ENCODE results near the gene OSMR.

The OSMR gene

DNA sequence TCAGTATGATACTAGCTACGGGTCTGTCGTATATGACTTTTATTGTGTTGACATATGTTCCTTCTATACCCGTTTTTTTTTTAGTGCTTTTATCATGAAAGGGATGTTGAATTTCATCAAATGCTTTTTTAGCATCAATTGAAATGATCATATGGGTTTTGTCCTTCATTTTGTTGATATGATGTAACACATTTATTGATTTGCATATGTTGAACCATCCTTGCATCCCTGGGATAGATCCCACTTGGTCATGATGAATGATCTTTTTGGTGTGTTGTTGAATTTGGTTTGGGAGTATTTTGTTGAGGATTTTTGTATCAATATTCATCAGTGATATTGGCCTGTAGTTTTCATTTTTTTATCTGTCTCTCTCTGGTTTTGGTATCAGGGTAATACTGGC is 50.9 kb downstream of the OSMR start:
- Histone ChIP-seq H3K4me1 (ENCODE audit: insufficient read depth, low read length) (no peaks in the 10 kb centered on the region), H3K27me3 (ENCODE audit: insufficient read depth, low read length, poor library complexity) (no peaks in the 10 kb centered on the region), H3K27ac (ENCODE audit: low read length) (no peak overlapping the region), H3K4me3 (ENCODE audit: low read depth in 1 of 2, low read length in 2 of 2) (no peak overlapping the region), H3K9ac (ENCODE audit: low read depth, low read length) (no peak overlapping the region), H3K4me2 (ENCODE audit: insufficient read depth, low read length) (no peak overlapping the region), H3K36me3 (ENCODE audit: insufficient read depth, low read length) (no peaks in the 10 kb centered on the region), H4K20me1 (ENCODE audit: insufficient read depth, low read length) (no peaks in the 10 kb centered on the region), H3K9me3 (ENCODE audit: insufficient read depth, low read length, severe bottlenecking) (no peaks in the 10 kb centered on the region), H2AFZ (ENCODE audit: low read depth, low read length) (no peak overlapping the region), H3K79me2 (ENCODE audit: insufficient read depth, low read length) (no peaks in the 10 kb centered on the region)
- TF ChIP-seq, protein P1, sequence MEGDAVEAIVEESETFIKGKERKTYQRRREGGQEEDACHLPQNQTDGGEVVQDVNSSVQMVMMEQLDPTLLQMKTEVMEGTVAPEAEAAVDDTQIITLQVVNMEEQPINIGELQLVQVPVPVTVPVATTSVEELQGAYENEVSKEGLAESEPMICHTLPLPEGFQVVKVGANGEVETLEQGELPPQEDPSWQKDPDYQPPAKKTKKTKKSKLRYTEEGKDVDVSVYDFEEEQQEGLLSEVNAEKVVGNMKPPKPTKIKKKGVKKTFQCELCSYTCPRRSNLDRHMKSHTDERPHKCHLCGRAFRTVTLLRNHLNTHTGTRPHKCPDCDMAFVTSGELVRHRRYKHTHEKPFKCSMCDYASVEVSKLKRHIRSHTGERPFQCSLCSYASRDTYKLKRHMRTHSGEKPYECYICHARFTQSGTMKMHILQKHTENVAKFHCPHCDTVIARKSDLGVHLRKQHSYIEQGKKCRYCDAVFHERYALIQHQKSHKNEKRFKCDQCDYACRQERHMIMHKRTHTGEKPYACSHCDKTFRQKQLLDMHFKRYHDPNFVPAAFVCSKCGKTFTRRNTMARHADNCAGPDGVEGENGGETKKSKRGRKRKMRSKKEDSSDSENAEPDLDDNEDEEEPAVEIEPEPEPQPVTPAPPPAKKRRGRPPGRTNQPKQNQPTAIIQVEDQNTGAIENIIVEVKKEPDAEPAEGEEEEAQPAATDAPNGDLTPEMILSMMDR (IDR thresholded peaks at IDR 0.05; ENCODE audit: borderline replicate concordance, extremely low read depth, low read length, poor library complexity, severe bottlenecking) = no peak
- TF ChIP-seq EZH2 (IDR thresholded peaks at IDR 0.05; ENCODE audit: borderline replicate concordance, low read depth, low read length, severe bottlenecking) = no peak
- no peak for DNase-seq
- ATAC-seq (ENCODE audit: insufficient read depth, low read depth) = no peak

DNA sequence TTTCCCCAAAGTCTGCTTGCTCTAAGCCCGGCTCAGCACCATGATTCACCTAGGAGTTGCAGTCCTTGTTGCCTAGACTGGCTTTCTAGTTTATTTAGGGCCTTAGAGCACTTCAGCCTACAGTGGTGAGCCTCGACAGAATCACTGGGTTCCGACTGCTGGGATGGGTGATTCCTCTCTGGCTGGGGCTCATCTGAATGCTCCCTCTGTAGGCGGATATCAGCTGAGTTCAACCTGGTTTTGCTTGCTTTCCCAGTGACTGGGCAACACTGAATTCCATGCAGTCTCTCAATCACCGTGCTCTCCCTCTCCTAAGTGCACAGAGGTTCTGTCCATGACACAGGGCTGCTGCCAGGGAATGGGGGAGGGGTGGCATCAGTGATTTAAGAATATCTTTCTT is 54.1 kb downstream of the OSMR start:
- ATAC-seq (ENCODE audit: insufficient read depth, low read depth) = no peak
- no peaks in the 10 kb centered on the region for H3K27me3 ChIP-seq (ENCODE audit: insufficient read depth, low read length, poor library complexity)

DNA sequence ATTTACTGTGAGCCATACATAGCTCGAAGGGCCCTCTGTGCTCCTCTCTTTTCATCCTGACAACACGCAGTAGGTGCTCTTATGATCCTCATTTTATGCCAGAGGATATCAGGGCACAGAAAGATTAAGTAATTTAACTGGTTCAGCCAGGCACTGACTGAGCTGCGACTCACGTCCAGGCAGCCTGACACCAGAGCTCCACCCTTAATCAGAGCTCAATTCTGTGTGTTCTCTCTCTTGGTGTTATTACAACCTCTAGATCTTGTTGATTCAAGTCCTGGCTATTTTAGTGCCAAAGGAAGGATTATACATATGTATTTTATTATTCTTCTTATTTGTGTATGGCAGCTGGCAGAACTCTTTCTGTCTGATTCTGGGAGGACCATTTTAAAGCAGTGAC is 59.7 kb downstream of the OSMR start:
- Histone ChIP-seq H3K4me2 (ENCODE audit: insufficient read depth, low read length) (no peak overlapping the region), H3K9me3 (ENCODE audit: insufficient read depth, low read length, severe bottlenecking) (peaks cover 5% of the 10 kb centered on the region), H2AFZ (ENCODE audit: low read depth, low read length) (no peak overlapping the region), H3K27ac (ENCODE audit: low read length) (no peak overlapping the region), H3K4me1 (ENCODE audit: insufficient read depth, low read length) (no peaks in the 10 kb centered on the region), H3K27me3 (ENCODE audit: insufficient read depth, low read length, poor library complexity) (no peaks in the 10 kb centered on the region), H4K20me1 (ENCODE audit: insufficient read depth, low read length) (no peaks in the 10 kb centered on the region), H3K36me3 (ENCODE audit: insufficient read depth, low read length) (no peaks in the 10 kb centered on the region), H3K9ac (ENCODE audit: low read depth, low read length) (no peak overlapping the region), H3K4me3 (ENCODE audit: low read depth in 1 of 2, low read length in 2 of 2) (no peak overlapping the region), H3K79me2 (ENCODE audit: insufficient read depth, low read length) (no peaks in the 10 kb centered on the region)
- TF ChIP-seq EZH2 (IDR thresholded peaks at IDR 0.05; ENCODE audit: borderline replicate concordance, low read depth, low read length, severe bottlenecking) = no peak
- TF ChIP-seq, protein P1 (IDR thresholded peaks at IDR 0.05; ENCODE audit: borderline replicate concordance, extremely low read depth, low read length, poor library complexity, severe bottlenecking) = no peak
- ATAC-seq (ENCODE audit: insufficient read depth, low read depth) (no peak), DNase-seq (no peak)

More for the DNA sequence above, 54.1 kb downstream of the OSMR start:
- Histone ChIP-seq H3K4me1 (ENCODE audit: insufficient read depth, low read length) (no peaks in the 10 kb centered on the region), H3K27ac (ENCODE audit: low read length) (no peak overlapping the region), H3K79me2 (ENCODE audit: insufficient read depth, low read length) (no peaks in the 10 kb centered on the region), H3K4me2 (ENCODE audit: insufficient read depth, low read length) (no peak overlapping the region), H4K20me1 (ENCODE audit: insufficient read depth, low read length) (no peaks in the 10 kb centered on the region), H3K4me3 (ENCODE audit: low read depth in 1 of 2, low read length in 2 of 2) (no peak overlapping the region), H3K9me3 (ENCODE audit: insufficient read depth, low read length, severe bottlenecking) (no peaks in the 10 kb centered on the region), H3K36me3 (ENCODE audit: insufficient read depth, low read length) (no peaks in the 10 kb centered on the region), H3K9ac (ENCODE audit: low read depth, low read length) (no peak overlapping the region), H2AFZ (ENCODE audit: low read depth, low read length) (no peak overlapping the region)
- TF ChIP-seq, protein P1 (IDR thresholded peaks at IDR 0.05; ENCODE audit: borderline replicate concordance, extremely low read depth, low read length, poor library complexity, severe bottlenecking) = no peak
- TF ChIP-seq EZH2 (IDR thresholded peaks at IDR 0.05; ENCODE audit: borderline replicate concordance, low read depth, low read length, severe bottlenecking) = no peak
- no peak for DNase-seq

DNA sequence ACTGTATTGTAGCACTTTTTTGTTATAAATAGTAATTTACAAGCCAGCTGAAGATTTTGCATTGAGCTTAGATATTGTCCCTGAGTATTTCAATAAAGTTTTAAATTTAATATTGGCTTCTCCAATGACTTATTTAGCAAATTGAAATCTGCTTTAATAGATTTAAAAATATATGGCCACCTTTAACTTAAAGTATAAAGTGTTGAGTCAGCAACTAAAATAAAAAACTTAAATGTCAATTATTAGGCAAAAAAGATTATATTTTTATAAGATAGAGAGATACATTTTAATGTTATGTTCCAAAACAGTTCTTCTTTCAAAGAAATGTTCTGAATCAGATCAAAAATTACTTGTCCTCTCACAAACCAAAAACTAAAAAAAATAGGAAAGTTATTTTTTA is 60.7 kb downstream of the OSMR start:
- ATAC-seq (ENCODE audit: insufficient read depth, low read depth) (no peak), DNase-seq (no peak)
- peaks cover 5% of the 10 kb centered on the region for H3K9me3 ChIP-seq (ENCODE audit: insufficient read depth, low read length, severe bottlenecking)
- TF ChIP-seq, protein P1 (IDR thresholded peaks at IDR 0.05; ENCODE audit: borderline replicate concordance, extremely low read depth, low read length, poor library complexity, severe bottlenecking) = no peak
- TF ChIP-seq EZH2 (IDR thresholded peaks at IDR 0.05; ENCODE audit: borderline replicate concordance, low read depth, low read length, severe bottlenecking) = no peak
- H3K79me2 ChIP-seq (ENCODE audit: insufficient read depth, low read length) = no peaks in the 10 kb centered on the region
- H3K4me1 ChIP-seq (ENCODE audit: insufficient read depth, low read length) = no peaks in the 10 kb centered on the region
- no peak overlapping the region for H3K27ac ChIP-seq (ENCODE audit: low read length)
- no peaks in the 10 kb centered on the region for H4K20me1 ChIP-seq (ENCODE audit: insufficient read depth, low read length)
- no peak overlapping the region for H3K4me2 ChIP-seq (ENCODE audit: insufficient read depth, low read length)
- no peak overlapping the region for H2AFZ ChIP-seq (ENCODE audit: low read depth, low read length)
- no peaks in the 10 kb centered on the region for H3K27me3 ChIP-seq (ENCODE audit: insufficient read depth, low read length, poor library complexity)
- no peak overlapping the region for H3K4me3 ChIP-seq (ENCODE audit: low read depth in 1 of 2, low read length in 2 of 2)
- no peaks in the 10 kb centered on the region for H3K36me3 ChIP-seq (ENCODE audit: insufficient read depth, low read length)
- no peak overlapping the region for H3K9ac ChIP-seq (ENCODE audit: low read depth, low read length)

All from DND-41 (cell line).